H1 (cell line): Measurements from ENCODE around the gene MYL5. TPM values are rescaled to one million over a fixed set of nuclear protein-coding genes. Genes with fewer than 3 reads are reported as not detected.

ENCODE experiments used
- CTCF ChIA-PET: fragments of 300-600 bp; sonication (Branson Sonifier 250); formaldehyde crosslinking; loops from one replicate; lab custom pipeline; 2021; ENCODE audit not compliant: partially characterized antibody; lab: Charles Lee
- POLR2A ChIA-PET: fragments of 300-600 bp; sonication (Branson Sonifier 250); formaldehyde crosslinking; loops from one replicate; lab custom pipeline; 2021; ENCODE audit warnings: inconsistent platforms; ENCODE audit not compliant: partially characterized antibody; lab: Charles Lee
- DNase-seq, 2 experiments: peaks; one replicate each; pipeline versions ENCODE4 v3.0.0 to v3.0.0-alpha.2; 2010 to 2022; ENCODE audit warnings: low spot score in 2 of 2, low read depth in 1 of 2, mixed read lengths in 1 of 2
- FAIRE-seq: peaks from 2 replicates; lab custom pipeline; 2011; peaks lifted over from hg19 to GRCh38; lab: Jason Lieb, UNC
- H2AFZ ChIP-seq: 2 replicates; pipeline ENCODE4 v1.8.1; 2012; ENCODE audit warnings: low read length, inconsistent platforms
- H2AK5ac ChIP-seq: 2 replicates; pipeline ENCODE4 v1.6.1; 2013; ENCODE audit warnings: low read depth, low read length
- H2BK120ac ChIP-seq: replicated peaks from 2 replicates; pipeline ENCODE3; 2013; ENCODE audit warnings: low read depth, low read length, inconsistent platforms
- H2BK12ac ChIP-seq: 2 replicates; pipeline ENCODE4 v1.6.1; 2013; ENCODE audit warnings: low read depth, low read length
- H2BK15ac ChIP-seq: 2 replicates; pipeline ENCODE4 v1.6.1; 2013; ENCODE audit warnings: low read length
- H2BK20ac ChIP-seq: 2 replicates; pipeline ENCODE4 v1.6.1; 2013; ENCODE audit warnings: low read length
- H2BK5ac ChIP-seq: 2 replicates; pipeline ENCODE4 v1.6.1; 2013; ENCODE audit warnings: low read depth, low read length
- H3K14ac ChIP-seq: 2 replicates; pipeline ENCODE4 v1.6.1; 2013; ENCODE audit warnings: inconsistent platforms; ENCODE audit not compliant: insufficient read length
- H3K18ac ChIP-seq: 2 replicates; pipeline ENCODE4 v1.6.1; 2013; ENCODE audit warnings: low read length; ENCODE audit errors: extremely low read depth
- H3K23ac ChIP-seq: 2 replicates; pipeline ENCODE4 v1.6.1; 2013; ENCODE audit warnings: inconsistent platforms; ENCODE audit not compliant: insufficient read length
- H3K23me2 ChIP-seq: 2 replicates; pipeline ENCODE4 v1.6.1; 2013; ENCODE audit warnings: low read depth, low read length
- H3K27ac ChIP-seq: 2 replicates; pipeline ENCODE4 v1.6.1; 2011; ENCODE audit warnings: low read depth, low read length, inconsistent platforms
- H3K27me3 ChIP-seq, 4 experiments: replicated peaks in 1 of 4; 1 replicate in 1 of 4; 2 replicates in 3 of 4; pipeline versions ENCODE4 v1.6.1 to v1.8.1; 2011 to 2013; ENCODE audit warnings: low read length in 3 of 4, mild to moderate bottlenecking in 3 of 4, inconsistent platforms in 2 of 4, mixed read lengths in 2 of 4, moderate library complexity in 1 of 4; ENCODE audit not compliant: control insufficient read depth in 3 of 4, insufficient read depth in 3 of 4; ENCODE audit errors: extremely low read depth in 1 of 4
- H3K36me3 ChIP-seq, 4 experiments: 2 replicates each; pipeline versions ENCODE4 v1.6.1 to v1.8.1; 2011 to 2013; ENCODE audit warnings: mild to moderate bottlenecking in 4 of 4, low read length in 3 of 4, moderate library complexity in 2 of 4, control low read depth in 1 of 4, inconsistent platforms in 1 of 4; ENCODE audit not compliant: insufficient read depth in 4 of 4, control insufficient read depth in 2 of 4
- H3K4ac ChIP-seq: replicated peaks from 2 replicates; pipeline ENCODE3; 2013; ENCODE audit warnings: low read length, low read depth, mixed read lengths, inconsistent platforms; ENCODE audit not compliant: insufficient read length
- H3K4me1 ChIP-seq, 4 experiments: replicated peaks in 1 of 4; 1 replicate in 1 of 4; 2 replicates in 3 of 4; pipeline versions ENCODE4 v1.6.1 to v1.8.1; 2011 to 2013; ENCODE audit warnings: low read length in 3 of 4, inconsistent platforms in 2 of 4, mixed read lengths in 1 of 4; ENCODE audit not compliant: insufficient read depth in 4 of 4, control insufficient read depth in 3 of 4
- H3K4me2 ChIP-seq, 2 experiments: 2 replicates each; pipeline versions ENCODE4 v1.6.1 to v1.8.1; 2011 to 2013; ENCODE audit warnings: low read depth in 2 of 2, low read length in 2 of 2, control low read depth in 1 of 2, inconsistent platforms in 1 of 2, mild to moderate bottlenecking in 1 of 2; ENCODE audit not compliant: insufficient read depth in 1 of 2
- H3K4me3 ChIP-seq, 4 experiments: fragments of 200-600, 300-600 bp in 1 of 4; sonication (generic), shearing (Covaris generic), sonication (Bioruptor Twin) in 1 of 4; 2 replicates each; pipeline versions ENCODE4 v1.5.1 to v1.8.1; 2011 to 2016; ENCODE audit warnings: low read length in 4 of 4, low read depth in 3 of 4, control low read depth in 2 of 4, inconsistent platforms in 2 of 4, mild to moderate bottlenecking in 2 of 4, mixed read lengths in 1 of 4, moderate library complexity in 1 of 4; ENCODE audit not compliant: insufficient read depth in 2 of 4; ENCODE audit errors: extremely low read depth in 1 of 4
- H3K56ac ChIP-seq: replicated peaks from 2 replicates; pipeline ENCODE3; 2013; ENCODE audit warnings: low read depth, mild to moderate bottlenecking, mixed read lengths, low read length, inconsistent platforms; ENCODE audit not compliant: insufficient read length
- H3K79me1 ChIP-seq: 2 replicates; pipeline ENCODE4 v1.6.1; 2013; ENCODE audit warnings: low read depth, low read length, control low read depth
- H3K79me2 ChIP-seq, 2 experiments: 2 replicates each; pipeline versions ENCODE4 v1.6.1 to v1.8.1; 2012 to 2013; ENCODE audit warnings: low read length in 2 of 2, mild to moderate bottlenecking in 2 of 2, inconsistent platforms in 1 of 2; ENCODE audit not compliant: insufficient read depth in 2 of 2, control insufficient read depth in 1 of 2
- H3K9ac ChIP-seq, 4 experiments: replicated peaks in 1 of 4; 1 replicate in 1 of 4; 2 replicates in 3 of 4; pipeline versions ENCODE4 v1.6.1 to v1.8.1; 2011 to 2013; ENCODE audit warnings: low read depth in 3 of 4, low read length in 3 of 4, control low read depth in 2 of 4, mild to moderate bottlenecking in 2 of 4, moderate library complexity in 2 of 4, inconsistent platforms in 1 of 4; ENCODE audit errors: extremely low read depth in 1 of 4
- H3K9me3 ChIP-seq, 2 experiments: 2 replicates each; pipeline versions ENCODE4 v1.6.1 to v1.8.1; 2012 to 2013; ENCODE audit warnings: mild to moderate bottlenecking in 2 of 2, moderate library complexity in 2 of 2, control low read depth in 1 of 2, inconsistent platforms in 1 of 2, low read depth in 1 of 2, low read length in 1 of 2, mixed read lengths in 1 of 2; ENCODE audit not compliant: insufficient read depth in 2 of 2
- H4K20me1 ChIP-seq, 2 experiments: replicated peaks in 1 of 2; 2 replicates each; pipeline versions ENCODE3 to v1.8.1; 2011 to 2013; ENCODE audit warnings: inconsistent platforms in 2 of 2, low read length in 2 of 2, mild to moderate bottlenecking in 1 of 2; ENCODE audit not compliant: insufficient read depth in 2 of 2, control insufficient read depth in 1 of 2
- H4K5ac ChIP-seq: 2 replicates; pipeline ENCODE4 v1.6.1; 2013; ENCODE audit warnings: low read length, low read depth, mixed read lengths, inconsistent platforms; ENCODE audit not compliant: insufficient read length
- H4K8ac ChIP-seq: 2 replicates; pipeline ENCODE4 v1.8.0; 2013; ENCODE audit warnings: mild to moderate bottlenecking, moderate library complexity, low read length, inconsistent platforms; ENCODE audit not compliant: insufficient read depth; ENCODE audit errors: extremely low read depth
- H4K91ac ChIP-seq: replicated peaks from 2 replicates; pipeline ENCODE3; 2013; ENCODE audit warnings: low read length, mixed read lengths, inconsistent platforms; ENCODE audit not compliant: insufficient read length
- BCL11A ChIP-seq, 2 experiments: IDR thresholded peaks; one replicate each; pipeline ENCODE4 v1.6.1; 2011; ENCODE audit warnings: low read depth in 2 of 2, low read length in 2 of 2, mild to moderate bottlenecking in 2 of 2
- BRCA1 ChIP-seq: IDR thresholded peaks from 2 replicates; pipeline ENCODE4 v1.6.1; 2012; ENCODE audit warnings: low read depth, low read length, improper control_type of control experiment
- EP300 ChIP-seq, 2 experiments: IDR thresholded peaks; 1 replicate in 1 of 2; 2 replicates in 1 of 2; pipeline ENCODE4 v1.6.1; 2011 to 2012; ENCODE audit warnings: low read depth in 2 of 2, low read length in 2 of 2, mild to moderate bottlenecking in 2 of 2, borderline replicate concordance in 1 of 2, inconsistent platforms in 1 of 2, moderate library complexity in 1 of 2
- FOSL1 ChIP-seq: IDR thresholded peaks from 2 replicates; pipeline ENCODE4 v1.6.1; 2011; ENCODE audit warnings: mild to moderate bottlenecking, low read depth, low read length, moderate library complexity; ENCODE audit not compliant: insufficient read depth
- PHF8 ChIP-seq: fragments of 200-600 bp; sonication (generic); conservative IDR thresholded peaks from 2 replicates; pipeline ENCODE4 v1.7.1; 2012; ENCODE audit warnings: low read depth, mild to moderate bottlenecking, inconsistent platforms, low read length, moderate library complexity
- WGBS, 2 experiments: shearing (Covaris generic) in 1 of 2; methylation state at CpG; one replicate each; pipeline versions ENCODE4 v1.1.6 to v1.1.7; 2013 to 2015; ENCODE audit warnings: low lambda C conversion rate in 2 of 2, mixed read lengths in 2 of 2, inconsistent platforms in 1 of 2, low coverage in 1 of 2, missing lambda C conversion rate in 1 of 2; ENCODE audit not compliant: insufficient replicate concordance in 2 of 2, insufficient coverage in 1 of 2, insufficient read length in 1 of 2; ENCODE audit errors: extremely low coverage in 1 of 2, missing lambda C conversion rate in 1 of 2; 5-methylcytosine and 5-hydroxymethylcytosine counted together
- long read RNA-seq, 2 experiments: library from RNA in 1 of 2; library from capped mRNA in 1 of 2; stranded (forward); transcript quantifications; one replicate each; pipeline ENCODE4 v2.0.0, GENCODE V29; 2021; ENCODE audit warnings: inconsistent platforms in 1 of 2
- polyA minus RNA-seq, 3 experiments: library from RNA; depleted of rRNA, polyadenylated mRNA; stranded (reverse); fragments of >200 nt; gene quantifications; 1 replicate in 2 of 3; 2 replicates in 1 of 3; pipeline ENCODE4 v1.2.3, GENCODE V29; 2011
- polyA plus RNA-seq, 7 experiments: library from polyadenylated mRNA; depleted of rRNA in 3 of 7; stranded (reverse) in 5 of 7; unstranded in 2 of 7; fragments of >200 nt in 5 of 7; fragments of 200-250 nt in 2 of 7; gene quantifications; 1 replicate in 5 of 7; 2 replicates in 1 of 7; 4 replicates in 1 of 7; pipeline versions ENCODE4 v1.2.1 to v1.2.3, GENCODE V29; 2011 to 2013; ENCODE audit warnings: missing spikeins in 2 of 7, mixed read lengths in 2 of 7
- total RNA-seq: library from RNA; stranded (reverse); fragmentation: NEBNext Ultra II Directional; extraction: Animal tissue kit (Norgen Biotek cat#: 25700); gene quantifications from 2 replicates; pipeline ENCODE4 v1.2.1, GENCODE V29; 2021
- TF ChIP-seq, protein P1 (sequence below): IDR thresholded peaks from 2 replicates; pipeline ENCODE4 v1.6.1; 2011; ENCODE audit warnings: low read depth, mild to moderate bottlenecking, low read length; ENCODE audit not compliant: insufficient read depth

MYL5 gene, protein sequence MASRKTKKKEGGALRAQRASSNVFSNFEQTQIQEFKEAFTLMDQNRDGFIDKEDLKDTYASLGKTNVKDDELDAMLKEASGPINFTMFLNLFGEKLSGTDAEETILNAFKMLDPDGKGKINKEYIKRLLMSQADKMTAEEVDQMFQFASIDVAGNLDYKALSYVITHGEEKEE
- total RNA-seq (5.5 and 5.7 TPM in 2 replicates), polyA plus RNA-seq (2011; rRNA removed) (6.3 and 6.8 TPM in 2 replicates), polyA minus RNA-seq (2011; rRNA and poly(A)+ RNA removed) (2.5 and 6.8 TPM in 2 replicates)
- polyA plus RNA-seq (2011; cell fraction: cytosol; rRNA removed) = 7.7 TPM
- 40.3 TPM for polyA plus RNA-seq (2011; cell fraction: nucleus; rRNA removed)
- polyA plus RNA-seq (2012, experiment 1 of 2) = 11.6 to 13.5 TPM (median 12.6 TPM) in 4 replicates
- polyA plus RNA-seq (2012, experiment 2 of 2) = 3.7 TPM
- 4.6 TPM for polyA plus RNA-seq (2013, experiment 1 of 2)
- 3.5 TPM for polyA plus RNA-seq (2013, experiment 2 of 2)
- 6.9 TPM for polyA minus RNA-seq (2011; cell fraction: cytosol; rRNA and poly(A)+ RNA removed)
- polyA minus RNA-seq (2011; cell fraction: nucleus; rRNA and poly(A)+ RNA removed) = 19.0 TPM
- long read RNA-seq, experiment 1 = 0 reads
- long read RNA-seq, experiment 2, partial matches to known transcripts = 0 of 2 reads
- long read RNA-seq, experiment 2, other reads (novel, unspliced or antisense) = 2 of 2 reads

DNA sequence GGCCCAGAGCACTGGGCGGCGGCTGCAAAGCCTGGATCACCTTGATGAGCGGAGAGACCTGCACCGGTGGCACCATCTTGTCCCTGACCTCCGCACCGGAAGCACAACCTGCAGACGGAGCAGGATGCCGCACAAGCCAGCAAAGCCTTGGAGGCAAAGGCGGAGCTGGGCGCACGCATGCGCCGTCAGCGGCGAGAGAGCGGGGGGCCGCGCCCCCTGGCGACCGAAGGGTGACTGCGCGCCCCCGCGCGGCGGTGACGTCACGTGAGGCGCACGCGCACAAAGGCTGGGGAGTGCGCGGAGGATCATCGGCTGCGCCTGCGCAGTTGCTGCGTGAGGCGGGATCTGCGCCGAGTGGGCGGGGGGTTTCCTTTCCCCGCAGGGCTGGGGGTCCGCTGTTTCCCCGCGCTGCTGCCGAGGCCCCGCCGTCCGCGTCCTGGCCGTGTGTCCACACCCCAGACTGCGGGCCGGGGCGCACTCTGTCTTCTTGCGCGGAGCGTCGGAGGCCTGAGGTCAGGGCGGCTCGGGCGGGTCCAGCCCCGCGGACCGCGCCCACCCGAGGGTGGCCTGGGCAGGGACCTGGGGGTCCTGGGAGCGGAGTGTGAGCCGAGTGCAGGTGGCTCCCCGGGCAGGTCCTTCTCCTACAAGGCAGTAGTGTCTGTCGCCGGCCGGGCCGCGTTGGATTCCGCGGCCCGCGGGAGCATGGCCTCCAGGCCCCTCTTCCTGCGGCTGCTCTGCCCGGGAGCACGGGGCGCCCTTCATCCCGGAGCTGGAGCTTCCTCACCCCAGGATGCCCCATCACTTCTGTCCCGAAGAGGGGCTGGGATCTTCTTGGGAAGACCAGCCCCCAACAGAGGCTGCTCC lies at the start of gene MYL5, which contains the start of gene ATP5ME:
Gene MYL5, plus strand, starts transcription at position 371 of the 864 bp plus-strand sequence. CDS start 3,485 bp downstream, outside the sequence.
Gene ATP5ME, minus strand, starts transcription at position 105 of the 864 bp plus-strand sequence. Its CDS starts 29 bp downstream, at position 76.
- POLR2A ChIA-PET = interaction anchor here (0.6 to 4.6 kb wide), 16 partner anchors 9 to 97 kb away, joined by 3 to 53 read pairs (median 5); no protein-coding TSS in a partner anchor
- WGBS, 2 experiments = 3% methylated on average over 80 of the region's 84 CpGs; no CpG with 5 or more reads in 1 of the 2 experiments
- peak within 1 kb of the TSS; percentile 74 to 91 (median 86) for H3K9ac ChIP-seq
- TF ChIP-seq FOSL1 (no peak), BRCA1 (peak; percentile 45; the same call in 1 of the 2 replicates), BCL11A (IDR thresholded peaks at IDR 0.05; ENCODE audit: low read depth in 2 of 2, low read length in 2 of 2) (no peak), PHF8 (peak; percentile 66), EP300 (IDR thresholded peaks at IDR 0.05; ENCODE audit: borderline replicate concordance in 1 of 2, low read depth in 2 of 2, low read length in 2 of 2) (peak in 1 of 2 experiments; percentile 27; a peak in 1 of 3 replicates)
- TF ChIP-seq, protein P1, sequence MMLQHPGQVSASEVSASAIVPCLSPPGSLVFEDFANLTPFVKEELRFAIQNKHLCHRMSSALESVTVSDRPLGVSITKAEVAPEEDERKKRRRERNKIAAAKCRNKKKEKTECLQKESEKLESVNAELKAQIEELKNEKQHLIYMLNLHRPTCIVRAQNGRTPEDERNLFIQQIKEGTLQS = peak; percentile 69

More for the DNA sequence above, at the start of gene MYL5, which contains the start of gene ATP5ME:
- H3K14ac ChIP-seq = no peak within 1 kb of the TSS
- H3K18ac ChIP-seq = peak within 1 kb of the TSS; percentile 73
- H3K4ac ChIP-seq = no peak within 1 kb of the TSS
- H3K36me3 ChIP-seq = peaks cover 8 to 25% (median 13%) of the 10 kb centered on the region in 4 experiments
- peak within 1 kb of the TSS; percentile 46; the same call in 1 of the 2 replicates for H2BK15ac ChIP-seq
- H3K56ac ChIP-seq = peak within 1 kb of the TSS; percentile 77
- H3K23ac ChIP-seq = peak within 1 kb of the TSS; percentile 52
- H3K4me1 ChIP-seq = peaks cover 2 to 5% (median 4%) of the 10 kb centered on the region in 4 experiments; a peak in 6 of 7 replicates
- peaks cover 0 to 7% of the 10 kb centered on the region in 2 experiments; a peak in 2 of 4 replicates for H3K79me2 ChIP-seq
- H2BK20ac ChIP-seq = no peak within 1 kb of the TSS
- H4K91ac ChIP-seq = peak within 1 kb of the TSS; percentile 52
- H4K8ac ChIP-seq = peak within 1 kb of the TSS; percentile 88
- H4K5ac ChIP-seq = peak within 1 kb of the TSS; percentile 78
- peaks cover 7% of the 10 kb centered on the region; the same call in 1 of the 2 replicates for H3K79me1 ChIP-seq
- no peak within 1 kb of the TSS for H2BK120ac ChIP-seq
- H2AK5ac ChIP-seq = no peak within 1 kb of the TSS
- H2BK5ac ChIP-seq = peak within 1 kb of the TSS; percentile 66
- H3K4me2 ChIP-seq = peak within 1 kb of the TSS; percentile 85 to 93
- DNase-seq (peak; percentile 94 to 99), FAIRE-seq (no peak)
- no peak within 1 kb of the TSS for H2AFZ ChIP-seq
- H3K9me3 ChIP-seq = no peaks in the 10 kb centered on the region
- H3K23me2 ChIP-seq = peaks cover 12% of the 10 kb centered on the region; the same call in 1 of the 2 replicates
- CTCF ChIA-PET = interaction anchor here (1.0 to 3.4 kb wide), 10 partner anchors 10 to 101 kb away, joined by 3 to 20 read pairs (median 4); no protein-coding TSS in a partner anchor
- peaks cover 3 to 11% of the 10 kb centered on the region in 2 experiments for H4K20me1 ChIP-seq
- no peak within 1 kb of the TSS; the same call in 1 of the 2 replicates for H2BK12ac ChIP-seq
- H3K27ac ChIP-seq = peak within 1 kb of the TSS; percentile 72
- no peaks in the 10 kb centered on the region; a peak in 2 of 7 replicates for H3K27me3 ChIP-seq
- H3K4me3 ChIP-seq = peak within 1 kb of the TSS; percentile 75 to 100 (median 84)
